ENCODE data around the gene ADGRB3. TPM values are rescaled to one million over a fixed set of nuclear protein-coding genes. Genes with fewer than 3 reads are reported as not detected.

The ADGRB3 gene
- total RNA-seq = 6.7 TPM

GRCh38 chr6:68634726-68635411 is at the start of gene ADGRB3:
Gene ADGRB3 (plus strand): TSS chr6:68635282. CDS start chr6:68638676, 3,394 bp downstream.
- peak; percentile 82 for DNase-seq (ENCODE audit: low spot score)

DNA sequence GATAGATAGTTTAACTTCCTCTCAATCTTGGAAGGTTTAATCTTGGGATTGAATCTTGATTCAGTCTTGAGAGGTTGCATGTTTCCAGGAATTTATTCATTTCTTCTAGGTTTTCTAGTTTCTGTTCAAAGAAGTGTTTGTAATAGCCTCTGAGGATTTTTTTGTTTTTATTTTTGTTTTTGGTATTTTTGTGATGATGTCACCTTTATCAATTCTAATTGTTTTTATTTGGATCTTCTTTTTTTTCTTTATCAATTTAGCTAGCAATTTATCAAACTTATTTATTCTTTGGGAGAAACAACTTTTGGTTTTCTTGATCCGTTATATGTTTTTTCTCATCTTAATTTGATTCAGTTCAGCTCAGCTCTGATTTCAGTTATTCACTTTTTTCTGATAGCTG is 41.5 kb upstream of the ADGRB3 start:
- DNase-seq (ENCODE audit: low spot score) = no peak

DNA sequence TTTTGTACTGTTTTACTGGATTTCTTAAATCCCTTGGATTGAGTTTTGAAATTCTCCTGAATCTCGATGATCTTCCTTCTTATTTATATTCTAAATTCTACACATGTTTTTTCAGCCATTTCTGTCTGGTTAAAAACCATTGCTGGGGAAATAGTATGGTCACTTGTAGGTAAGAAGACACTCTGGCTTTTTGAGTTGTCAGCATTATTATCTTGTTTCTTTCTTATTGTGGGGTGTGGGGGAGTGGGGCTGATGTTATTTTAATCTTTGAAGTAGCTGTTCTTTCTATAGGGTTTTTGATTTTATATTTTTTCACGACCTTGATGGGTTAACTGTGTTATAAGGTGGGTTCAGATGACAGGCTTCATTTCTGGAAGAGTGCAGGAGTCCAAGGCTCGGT is 37.4 kb upstream of the ADGRB3 start:
- DNase-seq (ENCODE audit: low spot score) = no peak

DNA sequence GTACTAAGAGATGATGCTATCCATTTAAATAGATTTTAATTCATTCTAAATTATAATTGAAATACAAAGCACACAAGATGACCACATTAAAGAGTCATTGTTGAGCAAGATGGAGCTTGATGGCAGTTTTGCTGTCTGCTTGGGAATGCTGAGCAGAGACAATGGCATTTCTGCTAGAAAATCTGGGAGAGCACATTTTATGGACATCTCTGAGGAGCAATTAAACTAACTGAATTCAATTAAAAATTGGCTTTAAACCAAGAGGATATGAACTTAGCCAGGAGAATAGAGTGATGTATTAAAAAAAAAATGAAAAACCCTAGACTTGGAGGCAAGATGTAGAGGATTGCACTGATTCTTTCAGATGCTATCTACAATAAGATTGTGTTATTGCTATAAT is 19.1 kb upstream of the ADGRB3 start:
- no peak for DNase-seq (ENCODE audit: low spot score)

DNA sequence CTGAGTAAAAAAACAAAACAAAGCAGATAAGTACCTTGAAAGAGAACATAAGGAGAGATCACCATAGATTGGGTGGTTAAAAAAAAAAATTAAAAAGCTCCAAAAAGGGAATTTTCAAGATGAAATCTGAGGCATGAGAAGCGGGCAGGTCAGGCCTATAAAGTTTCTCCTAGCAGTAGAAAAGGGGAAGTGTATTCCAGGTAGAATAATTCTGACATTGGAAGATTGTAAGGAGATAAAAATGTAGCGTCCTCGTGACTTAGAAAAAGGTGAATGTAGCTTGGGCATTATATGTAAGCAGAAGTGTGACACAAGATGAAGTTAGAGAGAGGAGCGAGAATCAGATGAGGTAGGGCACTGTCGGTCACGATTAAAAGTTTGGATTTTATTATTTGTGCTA is 9.1 kb upstream of the ADGRB3 start:
- no peak for DNase-seq (ENCODE audit: low spot score)

DNA sequence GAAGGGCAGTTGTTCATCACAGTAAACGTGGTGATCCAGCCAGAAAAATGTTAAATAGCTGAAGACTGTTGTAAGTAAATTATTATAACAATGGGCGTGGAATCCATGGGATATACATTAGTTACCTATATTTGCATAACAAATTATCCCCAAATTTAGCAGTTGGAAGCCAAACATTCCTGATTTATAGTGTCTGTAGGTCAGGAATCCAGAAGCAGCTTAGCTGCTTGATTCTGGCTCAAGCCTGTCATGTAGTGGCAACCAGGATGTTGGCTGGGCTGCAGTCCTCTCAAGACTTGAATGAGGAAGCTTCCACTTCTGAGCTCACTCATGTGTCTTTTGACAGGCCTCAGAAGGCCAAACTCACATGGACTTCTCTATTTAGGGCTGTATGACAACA is 6.9 kb upstream of the ADGRB3 start:
- no peak for DNase-seq (ENCODE audit: low spot score)

DNA sequence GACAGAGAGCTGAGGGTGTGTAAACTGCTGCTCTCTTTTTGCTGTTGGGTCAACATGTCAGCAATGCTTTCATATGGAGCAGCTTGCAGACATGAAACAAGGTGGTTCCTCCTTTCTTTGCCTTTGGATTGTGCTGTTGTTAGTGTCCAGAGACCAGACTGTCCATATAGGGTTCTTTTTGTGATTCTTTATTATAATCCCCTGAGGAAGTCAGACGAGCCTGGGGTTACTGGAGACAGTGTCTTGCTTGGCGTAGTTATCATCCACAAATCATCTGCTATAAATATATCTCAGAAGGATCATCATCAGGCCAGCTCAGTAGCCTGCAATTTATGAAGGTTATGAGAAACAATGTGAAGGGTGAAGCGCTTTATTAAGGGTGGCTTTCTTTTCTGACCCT is 2.3 kb upstream of the ADGRB3 start:
- DNase-seq (ENCODE audit: low spot score) = no peak

DNA sequence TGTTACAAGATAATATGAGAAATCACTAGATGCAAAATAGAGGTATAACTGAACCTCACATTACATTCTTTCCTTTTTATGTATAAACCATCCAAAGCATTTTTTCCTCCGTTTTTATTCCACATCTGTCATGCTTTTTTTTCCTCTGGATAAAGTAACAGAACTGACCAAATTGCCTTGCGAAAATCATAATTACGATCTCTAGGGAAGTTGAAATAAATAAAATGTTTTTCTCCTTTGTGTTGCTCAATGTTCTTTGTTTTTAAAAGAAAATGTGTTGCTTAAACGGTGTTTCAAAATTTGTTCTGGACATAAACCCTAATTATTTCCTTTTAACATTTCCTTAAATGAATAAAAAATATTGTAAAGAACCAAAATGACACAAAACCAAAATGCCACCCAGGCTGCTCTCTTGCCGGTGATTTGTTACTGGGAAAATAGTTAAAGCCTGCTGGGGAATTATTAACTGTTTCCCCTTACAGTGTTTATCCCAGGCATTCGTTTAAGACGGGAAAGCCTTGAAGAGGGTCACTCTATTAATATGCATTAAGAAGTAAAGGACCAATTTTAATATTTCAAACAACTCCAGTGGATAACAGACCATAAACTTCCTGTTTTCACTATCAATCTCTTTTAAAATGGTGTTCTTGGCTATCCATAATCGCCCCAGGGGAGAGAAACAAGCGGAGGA is 1.7 kb upstream of the ADGRB3 start:
- no peak for DNase-seq (ENCODE audit: low spot score)

GRCh38 chr6:68633972-68634725 is 933 bp upstream of the ADGRB3 start:
- DNase-seq (ENCODE audit: low spot score) = no peak

DNA sequence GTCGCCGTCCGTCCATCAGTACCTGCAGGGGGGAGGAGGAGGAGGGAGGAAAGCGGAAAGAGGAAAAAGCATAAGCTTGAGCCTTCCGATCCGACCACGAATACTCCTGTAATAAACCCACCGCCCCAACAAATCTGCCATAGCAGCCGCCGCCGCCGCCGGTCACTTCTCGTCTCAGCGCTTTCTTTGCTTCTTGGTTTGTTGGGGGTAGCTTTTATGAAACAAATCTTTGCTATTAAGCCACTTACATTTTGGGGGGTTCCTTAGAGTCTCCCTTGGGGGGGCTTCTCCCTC is 277 bp downstream of the ADGRB3 start:
- DNase-seq (ENCODE audit: low spot score) = no peak

GRCh38 chr6:68635706-68636513 is 828 bp downstream of the ADGRB3 start:
- no peak for DNase-seq (ENCODE audit: low spot score)

DNA sequence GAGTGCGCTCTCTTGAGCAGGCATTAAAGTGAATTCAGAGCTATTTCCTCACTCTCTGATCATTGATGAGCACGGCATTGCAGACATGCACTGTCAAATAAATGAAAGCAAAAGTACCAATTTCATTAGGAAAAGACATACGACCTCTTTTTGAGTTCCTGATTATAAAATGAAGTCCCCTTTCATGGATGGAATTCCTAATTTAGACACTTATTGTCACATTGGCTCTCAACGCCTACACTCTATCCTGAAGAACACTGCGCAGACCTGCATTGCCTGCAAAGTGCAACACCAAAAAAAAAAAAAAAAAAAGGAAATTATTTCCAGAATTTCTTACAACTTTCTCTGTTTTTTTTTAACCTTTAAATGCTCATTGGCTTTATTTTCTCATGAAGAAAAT is 1.6 kb downstream of the ADGRB3 start:
- DNase-seq (ENCODE audit: low spot score) = no peak

DNA sequence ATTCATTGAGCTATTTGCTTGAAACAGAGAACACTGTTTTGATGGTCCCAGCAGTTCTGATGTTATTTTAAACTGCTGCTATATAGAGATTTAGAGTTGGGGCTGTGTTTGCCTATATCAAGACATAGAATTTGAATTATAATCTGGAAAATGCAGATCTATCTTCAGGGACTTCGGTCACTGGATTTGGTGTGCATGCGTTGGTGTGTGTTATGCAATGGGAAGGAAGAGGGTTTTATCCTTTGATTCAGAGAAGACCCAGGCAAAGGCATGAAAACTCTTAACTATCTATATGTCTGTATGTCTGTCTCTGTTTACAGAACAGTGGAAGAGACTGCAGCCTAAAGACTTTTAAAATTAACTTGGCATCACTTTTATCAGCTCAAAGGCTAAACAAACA is 2.0 kb downstream of the ADGRB3 start:
- DNase-seq (ENCODE audit: low spot score) = no peak

DNA sequence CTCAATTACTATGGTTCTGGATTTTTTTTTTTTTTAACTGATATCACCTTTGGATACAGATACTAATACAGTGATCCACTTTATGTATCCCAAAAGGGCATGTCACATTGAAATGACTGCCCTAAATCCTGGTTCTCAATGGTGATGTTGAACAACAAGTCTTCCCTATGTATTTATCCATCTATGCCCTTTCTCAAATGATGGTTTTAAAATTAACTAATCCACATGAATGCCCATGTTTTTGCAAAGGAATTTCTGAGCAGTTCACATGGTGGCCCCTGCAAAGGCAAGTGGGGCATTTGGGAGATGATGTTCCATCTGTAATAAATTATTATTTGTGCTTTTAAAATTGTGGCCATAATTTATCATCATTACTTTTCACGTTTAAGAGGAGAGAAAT is 2.7 kb downstream of the ADGRB3 start:
- DNase-seq (ENCODE audit: low spot score) = no peak

GRCh38 chr6:68638230-68638900 is 3.3 kb downstream of the ADGRB3 start:
- no peak for DNase-seq (ENCODE audit: low spot score)

GRCh38 chr6:68639211-68639610 is 4.1 kb downstream of the ADGRB3 start:
- no peak for DNase-seq (ENCODE audit: low spot score)

DNA sequence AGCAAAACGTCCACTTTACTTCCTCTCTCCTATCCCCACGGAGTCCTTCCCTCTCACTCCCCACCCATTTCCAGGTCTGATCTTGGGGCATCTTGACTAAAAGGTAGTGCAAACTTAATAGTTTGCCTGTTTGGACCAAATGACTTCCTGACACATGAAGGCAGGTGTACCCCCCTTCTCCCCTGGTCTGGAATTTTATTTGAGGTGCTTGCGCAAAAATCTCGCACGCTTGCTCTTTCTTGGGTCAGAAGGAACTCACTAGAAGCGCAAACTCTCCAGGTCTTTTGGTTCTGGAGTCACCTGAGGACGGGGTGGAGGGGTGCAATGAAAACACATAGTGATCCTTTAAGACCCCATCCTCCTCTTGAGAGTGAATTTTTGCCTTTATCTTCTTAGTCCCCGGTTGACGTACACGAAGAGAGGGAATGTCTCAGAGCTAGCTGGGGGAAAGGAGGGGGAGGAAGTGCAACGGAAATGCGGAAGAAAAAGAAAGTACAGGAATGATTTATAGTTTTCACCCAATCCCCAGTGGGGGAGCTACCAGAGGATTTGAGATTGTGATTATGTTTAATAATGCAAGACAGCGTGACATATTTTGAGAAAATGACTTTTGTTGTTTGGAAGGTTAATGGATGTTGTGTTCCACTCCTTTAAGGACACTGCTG is 4.9 kb downstream of the ADGRB3 start:
- DNase-seq (ENCODE audit: low spot score) = no peak

DNA sequence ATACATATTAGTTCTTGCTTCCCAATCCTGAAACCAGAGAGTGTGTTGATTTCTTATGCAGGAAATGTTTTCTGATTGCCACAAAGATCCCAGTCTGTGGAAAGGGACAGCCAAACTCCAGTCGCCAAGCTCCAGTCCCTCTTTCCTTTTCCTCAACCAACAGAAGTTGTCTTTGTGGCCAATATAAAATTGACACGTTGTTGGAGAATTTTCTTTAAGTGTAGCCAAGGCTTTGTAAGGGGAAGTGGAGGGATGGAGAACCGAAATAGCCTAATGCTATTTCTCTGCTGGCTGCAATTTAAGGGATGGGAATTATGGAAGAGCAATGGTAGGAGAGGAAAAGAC is 5.4 kb downstream of the ADGRB3 start:
- DNase-seq (ENCODE audit: low spot score) = no peak

- no peak for DNase-seq (ENCODE audit: low spot score)
Measured at GRCh38 chr6:68641172-68641571, 6.1 kb downstream of the ADGRB3 start.

DNA sequence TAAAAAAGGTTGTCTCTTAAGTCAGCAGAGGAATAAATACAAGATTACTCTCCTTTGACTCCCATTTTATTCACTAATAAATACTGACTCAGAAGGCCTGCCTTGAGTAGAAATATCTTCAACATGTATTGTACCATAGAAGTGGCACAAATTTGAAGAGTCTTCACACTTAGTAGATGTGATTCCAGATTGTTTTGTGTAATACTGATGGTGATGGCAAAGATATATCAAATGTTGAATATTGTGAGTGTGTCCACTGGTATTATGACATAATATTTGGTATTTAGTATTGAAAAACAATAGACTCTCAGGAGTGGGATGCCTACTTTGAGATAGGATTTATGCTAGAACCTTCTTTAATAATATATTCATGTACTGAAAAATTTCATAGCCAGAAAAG is 7.0 kb downstream of the ADGRB3 start:
- no peak for DNase-seq (ENCODE audit: low spot score)

GRCh38 chr6:68642977-68643376 is 7.9 kb downstream of the ADGRB3 start:
- DNase-seq (ENCODE audit: low spot score) = no peak

Measured in ureter (tissue), 1 donor.